Ureter (tissue), 1 donor: ENCODE data around the gene STXBP5L. TPM values are rescaled to one million over a fixed set of nuclear protein-coding genes. Genes with fewer than 3 reads are reported as not detected.
"Not testable (repeated sequence)": the region's sequence is repeated elsewhere in the genome, so short reads cannot be mapped to it uniquely, and the experiment has no call there.

Experiments
- DNase-seq: peaks from one replicate; pipeline ENCODE4 v3.0.0-alpha.2; 2020; ENCODE audit warnings: low spot score
- total RNA-seq: library from RNA; stranded (reverse); gene quantifications from one replicate; pipeline ENCODE4 v1.2.4, GENCODE V29; 2023
- donor health status: DM: yes; HTN: yes; CAD: no.

STXBP5L gene
- total RNA-seq, 1 donor from 2014 or later = 8.3 TPM

DNA sequence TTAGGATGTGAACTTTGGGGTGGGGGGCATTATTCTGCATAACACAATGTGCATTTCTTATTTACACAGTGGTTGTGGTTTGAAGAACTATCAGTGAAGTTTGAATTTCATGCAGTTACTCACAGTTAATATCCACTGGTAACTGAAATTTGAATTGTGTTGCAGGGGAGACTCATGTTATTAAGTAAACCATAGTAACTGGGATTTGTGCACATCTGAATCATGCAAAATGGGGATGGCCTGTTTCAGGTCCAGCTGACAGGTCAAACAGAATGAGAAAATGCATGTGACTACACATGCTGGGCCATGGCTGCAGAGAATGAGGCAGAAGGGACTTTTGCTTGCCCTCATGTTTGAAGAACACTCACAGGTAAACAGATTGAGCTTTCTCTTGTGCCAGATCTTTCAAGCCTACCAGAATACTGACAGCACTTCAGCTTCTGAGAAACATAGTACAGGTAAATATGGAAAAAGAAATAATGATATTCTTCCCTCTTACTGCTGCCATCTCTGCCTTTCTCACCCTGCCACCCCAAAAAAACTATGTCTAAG lies 522.7 kb downstream of the STXBP5L start:
- no peak for DNase-seq

DNA sequence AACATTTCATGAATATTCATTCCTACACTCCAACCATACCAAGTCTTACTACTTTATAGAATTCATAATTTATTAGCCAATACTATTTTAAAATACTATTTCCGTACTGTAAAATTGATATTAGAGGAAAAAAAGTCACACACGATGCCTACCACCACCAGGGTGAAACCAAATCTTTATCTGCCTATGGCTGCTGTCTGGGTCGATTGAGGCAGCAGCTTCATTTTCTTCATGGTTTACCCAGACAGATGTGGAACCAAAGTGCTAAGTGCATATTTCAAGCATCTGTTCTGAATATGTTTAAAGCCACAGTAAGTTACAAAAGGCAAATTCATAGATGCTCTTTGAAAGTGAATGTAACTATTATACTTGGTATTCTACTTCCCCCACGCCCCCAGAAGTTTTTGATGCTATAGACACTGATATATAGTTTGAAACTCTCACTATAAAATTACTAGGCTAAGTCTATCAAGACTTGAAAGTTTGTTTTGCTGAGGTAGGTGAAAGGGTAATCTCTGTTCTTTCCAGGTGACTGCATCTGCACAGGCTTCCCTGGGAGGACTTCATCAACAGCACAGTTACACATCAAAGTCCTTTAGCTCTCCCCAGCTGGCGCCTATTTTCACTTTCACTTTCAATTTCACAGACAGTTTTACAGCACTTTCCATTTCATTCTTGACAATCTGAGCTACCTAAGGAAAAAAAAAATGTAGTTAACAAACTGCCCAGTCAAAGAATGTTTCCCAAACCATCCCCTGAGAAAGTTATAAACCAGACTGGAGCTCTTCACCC lies 523.9 kb downstream of the STXBP5L start:
- no peak for DNase-seq

DNA sequence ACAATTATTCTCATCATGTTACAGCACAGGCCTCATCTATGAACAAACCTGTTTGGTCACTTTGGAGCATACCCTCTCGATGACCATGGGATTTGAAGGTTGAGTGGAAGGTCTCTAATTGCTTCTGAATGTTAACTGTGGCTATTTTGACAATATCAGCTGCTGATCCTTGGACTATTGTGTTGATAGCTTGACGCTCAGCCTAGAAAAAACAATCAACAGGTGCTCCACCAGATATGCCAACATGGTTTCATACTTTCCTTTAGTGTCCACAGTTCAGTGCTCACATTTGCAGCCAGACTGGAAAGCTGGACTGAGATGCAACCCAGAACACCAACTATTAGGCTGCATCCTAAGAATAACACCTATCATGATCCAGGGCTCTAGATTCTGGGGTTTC lies 528.1 kb downstream of the STXBP5L start:
- no peak for DNase-seq

DNA sequence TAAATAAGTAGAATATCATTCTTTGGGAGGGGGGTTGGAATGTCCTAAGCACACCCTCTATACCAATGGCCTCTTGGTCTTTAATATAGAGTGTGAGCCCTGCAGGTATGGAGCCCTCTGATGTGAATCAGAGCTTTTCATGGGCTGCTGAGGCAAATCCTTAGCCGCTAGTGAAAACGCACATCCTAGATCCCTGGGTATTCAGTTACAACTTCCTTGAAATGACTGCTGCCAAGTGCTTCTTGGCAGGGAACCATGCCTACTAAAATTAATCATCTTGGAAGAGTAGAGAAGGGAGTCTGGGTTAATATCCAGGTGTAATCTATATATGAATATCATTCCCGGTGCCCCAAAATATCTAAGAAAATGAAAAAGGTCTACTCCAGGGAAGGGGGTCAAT lies 528.6 kb downstream of the STXBP5L start:
- DNase-seq = no peak

DNA sequence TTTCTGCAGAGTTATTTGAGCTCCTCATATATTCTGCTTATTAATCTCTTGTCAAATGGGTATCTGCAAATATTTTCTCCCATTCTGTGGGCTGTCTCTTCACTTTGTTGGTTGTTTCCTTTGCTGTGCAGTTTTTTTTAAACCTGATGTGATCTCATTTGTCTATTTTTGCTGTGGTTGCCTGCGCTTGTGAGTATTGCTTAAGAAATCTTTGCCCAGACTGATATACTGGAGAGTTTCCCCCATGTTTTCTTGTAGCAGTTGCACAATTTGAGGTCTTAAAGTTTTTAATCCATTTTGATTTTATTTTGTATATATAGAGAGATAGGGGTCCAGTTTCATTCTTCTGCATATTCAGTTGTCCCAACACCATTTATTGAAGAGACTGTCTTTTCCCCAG lies 535.5 kb downstream of the STXBP5L start:
- DNase-seq = no peak

DNA sequence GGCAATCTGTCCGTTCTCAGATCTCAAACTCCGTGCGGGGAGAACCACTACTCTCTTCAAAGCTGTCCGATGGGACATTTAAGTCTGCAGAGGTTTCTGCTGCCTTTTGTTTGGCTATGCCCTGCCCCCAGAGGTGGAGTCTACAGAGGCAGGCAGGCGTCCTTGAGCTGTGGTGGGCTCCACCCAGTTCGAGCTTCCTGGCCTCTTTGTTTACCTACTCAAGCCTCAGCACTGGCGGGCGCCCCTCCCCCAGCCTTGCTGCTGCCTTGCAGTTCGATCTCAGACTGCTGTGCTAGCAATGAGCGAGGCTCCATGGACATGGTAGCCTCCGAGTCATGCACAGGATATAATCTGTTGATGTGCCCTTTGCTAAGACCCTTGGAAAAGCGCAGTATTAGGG lies 543.7 kb downstream of the STXBP5L start:
- DNase-seq = not testable (repeated sequence)

DNA sequence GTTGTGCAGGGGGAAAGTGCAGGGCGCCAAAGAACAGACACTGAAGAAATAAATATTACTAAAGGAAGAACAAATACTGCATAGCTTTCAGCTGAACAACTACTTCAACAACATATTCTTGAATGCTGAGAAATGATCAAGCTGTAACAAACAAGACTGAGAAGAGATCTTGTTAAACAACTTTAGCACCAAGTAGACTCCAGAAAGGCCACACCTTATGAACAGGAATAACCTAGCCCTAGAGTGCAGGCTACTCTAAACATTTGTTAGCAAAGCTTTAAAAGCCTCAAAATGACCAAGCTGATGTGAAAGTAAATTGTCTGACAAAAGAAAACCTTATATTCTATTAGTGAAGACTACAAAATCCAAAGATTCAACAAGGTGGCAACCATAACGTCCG lies 554.6 kb downstream of the STXBP5L start:
- no peak for DNase-seq

DNA sequence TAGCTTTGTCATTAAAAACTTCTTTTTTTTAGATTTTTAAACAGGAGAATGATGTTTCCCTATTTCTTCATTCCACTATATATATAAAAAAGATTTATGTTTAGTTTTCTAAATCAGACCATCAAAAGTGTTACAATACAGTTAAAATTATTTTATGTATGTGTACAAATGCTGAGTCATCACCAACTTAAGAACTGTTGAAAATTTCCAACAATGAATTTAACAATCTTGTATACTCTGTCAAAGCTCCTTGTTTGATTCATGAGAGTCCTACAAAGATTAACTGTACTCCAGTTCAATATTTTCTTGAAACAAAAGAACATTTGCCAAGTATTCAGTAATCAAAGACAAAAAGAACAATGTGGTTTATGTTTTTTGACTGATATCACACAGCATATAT lies 555.7 kb downstream of the STXBP5L start:
- DNase-seq = no peak

DNA sequence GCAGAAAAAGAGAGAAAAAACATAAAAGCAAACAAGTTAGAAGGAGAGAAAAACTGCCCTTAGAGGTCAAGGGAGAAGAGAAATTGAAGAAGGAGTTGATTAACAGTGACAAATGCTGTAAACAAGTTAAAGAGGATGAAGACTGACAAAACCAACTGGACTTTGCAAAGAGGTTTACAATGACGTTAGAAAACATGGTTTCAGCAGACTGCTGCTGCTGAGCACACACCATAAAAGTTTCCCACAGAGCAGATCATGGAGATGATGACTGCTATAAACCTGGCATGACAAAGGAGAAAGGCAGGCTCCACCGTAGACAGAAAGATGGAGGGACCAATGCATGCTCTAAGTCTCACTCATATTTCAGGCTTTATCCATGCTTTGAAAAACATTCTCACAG lies 559.1 kb downstream of the STXBP5L start:
- DNase-seq = no peak

DNA sequence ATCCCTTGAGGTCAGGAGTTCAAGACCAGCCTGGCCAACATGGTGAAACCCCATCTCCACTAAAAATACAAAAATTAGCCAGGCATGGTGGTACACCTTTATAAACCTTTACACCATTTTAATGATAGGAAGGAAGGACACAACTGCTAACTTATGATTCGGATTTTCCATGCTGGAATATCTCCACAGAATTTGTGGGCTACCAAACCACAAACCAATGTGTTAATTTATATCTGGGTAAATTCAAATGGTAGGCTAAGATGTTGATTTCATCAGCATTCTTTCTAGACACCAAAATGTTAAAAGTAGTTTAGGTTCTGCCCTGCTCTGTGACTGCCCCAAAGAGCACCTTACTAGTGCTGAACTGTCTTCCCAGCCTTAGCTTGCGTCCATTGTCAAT lies 565.0 kb downstream of the STXBP5L start:
- no peak for DNase-seq

Other genes starting within 250 kb of the STXBP5L start
- gene HGD, start 226.0 kb upstream of the STXBP5L start, total RNA-seq = 0.36 TPM
- 28.7 TPM for gene RABL3, start 165.7 kb upstream of the STXBP5L start, total RNA-seq
- gene GTF2E1, start 165.5 kb upstream of the STXBP5L start, total RNA-seq = 20.2 TPM